Neural progenitor cell (in vitro differentiated cells): Measurements from ENCODE around the gene ASTN2. TPM values are rescaled to one million over a fixed set of nuclear protein-coding genes. Genes with fewer than 3 reads are reported as not detected.

Source experiments
- DNase-seq: peaks from one replicate; pipeline ENCODE4 v3.0.0-alpha.2; 2016; ENCODE audit warnings: low spot score
- H2AFZ ChIP-seq: fragments of 200-600 bp; sonication (generic); replicated peaks from 2 replicates; pipeline ENCODE4 v1.6.1; 2016; ENCODE audit warnings: antibody characterized with exemption
- H3F3A ChIP-seq: fragments of 200-600 bp; sonication (generic); 2 replicates; pipeline ENCODE4 v1.6.1; 2016; ENCODE audit warnings: antibody characterized with exemption, low read depth
- H3K27ac ChIP-seq: fragments of 200-600 bp; sonication (generic); 2 replicates; pipeline ENCODE4 v1.5.1; 2016; ENCODE audit warnings: mild to moderate bottlenecking
- H3K27me3 ChIP-seq: fragments of 200-600 bp; sonication (generic); 2 replicates; pipeline ENCODE4 v1.6.1; 2016; ENCODE audit warnings: mild to moderate bottlenecking, moderate library complexity
- H3K36me3 ChIP-seq: fragments of 200-600 bp; sonication (generic); 2 replicates; pipeline ENCODE4 v1.5.1; 2016
- H3K4me1 ChIP-seq: fragments of 200-600 bp; sonication (generic); 2 replicates; pipeline ENCODE4 v1.6.1; 2016; ENCODE audit warnings: mixed run types
- H3K4me2 ChIP-seq: fragments of 200-600 bp; sonication (generic); 2 replicates; pipeline ENCODE4 v1.6.1; 2016
- H3K4me3 ChIP-seq: fragments of 200-600 bp; sonication (generic); 2 replicates; pipeline ENCODE4 v1.5.1; 2016
- H3K79me2 ChIP-seq: fragments of 200-600 bp; sonication (generic); 2 replicates; pipeline ENCODE4 v1.6.1; 2016; ENCODE audit warnings: low read depth
- H3K9ac ChIP-seq: fragments of 200-600 bp; sonication (generic); 2 replicates; pipeline ENCODE4 v1.6.1; 2016
- H3K9me3 ChIP-seq: fragments of 200-600 bp; sonication (generic); 2 replicates; pipeline ENCODE4 v1.5.1; 2016; ENCODE audit warnings: low read depth
- H4K20me1 ChIP-seq: fragments of 200-600 bp; sonication (generic); 2 replicates; pipeline ENCODE4 v1.6.1; 2016; ENCODE audit warnings: low read depth
- H3K27ac Mint-ChIP-seq: 3 replicates; pipeline ENCODE4 v1.8.0; 2021; ENCODE audit warnings: mixed read lengths
- H3K27me3 Mint-ChIP-seq: 2 replicates; pipeline ENCODE4 v1.8.0; 2022; ENCODE audit warnings: low read depth, mild to moderate bottlenecking, inconsistent platforms, moderate library complexity, mixed read lengths; ENCODE audit not compliant: insufficient read depth
- H3K36me3 Mint-ChIP-seq: 3 replicates; pipeline ENCODE4 v1.8.0; 2021; ENCODE audit warnings: mixed read lengths
- H3K4me1 Mint-ChIP-seq: 3 replicates; pipeline ENCODE4 v1.8.0; 2021; ENCODE audit warnings: mixed read lengths
- H3K4me3 Mint-ChIP-seq: 3 replicates; pipeline ENCODE4 v1.8.0; 2021; ENCODE audit warnings: mild to moderate bottlenecking, moderate library complexity, mixed read lengths
- H3K9me3 Mint-ChIP-seq: 3 replicates; pipeline ENCODE4 v1.8.0; 2020; ENCODE audit warnings: mixed read lengths
- CTCF ChIP-seq: fragments of 200-600 bp; sonication (generic); IDR thresholded peaks from 2 replicates; pipeline ENCODE4 v1.5.1; 2017; ENCODE audit warnings: antibody characterized with exemption, mild to moderate bottlenecking
- EZH2 ChIP-seq: fragments of 200-600 bp; sonication (generic); IDR thresholded peaks from 2 replicates; pipeline ENCODE4 v1.6.1; 2017; ENCODE audit warnings: antibody characterized with exemption, mild to moderate bottlenecking, moderate library complexity
- EZH2phosphoT487 ChIP-seq: fragments of 200-600 bp; sonication (generic); IDR thresholded peaks from 2 replicates; pipeline ENCODE4 v1.6.1; 2017; ENCODE audit warnings: antibody characterized with exemption
- total RNA-seq: library from RNA; depleted of rRNA; stranded (reverse); fragments of >200 nt; gene quantifications from 2 replicates; pipeline ENCODE4 v1.2.3, GENCODE V29; 2015; ENCODE audit warnings: low replicate concordance

Gene ASTN2
- total RNA-seq, 1 donor from 2014 or later = 8.0 TPM

- no peak for TF ChIP-seq EZH2
- no peak for TF ChIP-seq CTCF
- TF ChIP-seq EZH2phosphoT487 = no peak
- Histone ChIP-seq H3F3A (no peaks in the 10 kb centered on the region), H3K4me1 (no peaks in the 10 kb centered on the region), H3K27me3 (no peaks in the 10 kb centered on the region), H3K4me3 (no peak overlapping the region), H2AFZ (no peak overlapping the region), H3K9ac (no peak overlapping the region), H4K20me1 (no peaks in the 10 kb centered on the region), H3K36me3 (no peaks in the 10 kb centered on the region), H3K79me2 (no peaks in the 10 kb centered on the region), H3K9me3 (no peaks in the 10 kb centered on the region), H3K4me2 (no peak overlapping the region), H3K27ac (no peak overlapping the region)
- H3K27ac Mint-ChIP-seq = no peak overlapping the region
- no peaks in the 10 kb centered on the region for H3K27me3 Mint-ChIP-seq
- DNase-seq = no peak
- peaks cover 3% of the 10 kb centered on the region for H3K4me1 Mint-ChIP-seq
- no peaks in the 10 kb centered on the region for H3K9me3 Mint-ChIP-seq
- H3K4me3 Mint-ChIP-seq = no peak overlapping the region
- H3K36me3 Mint-ChIP-seq = no peaks in the 10 kb centered on the region
These were observed 867.0 kb downstream of the ASTN2 start for GRCh38 chr9:116547729-116548426.

- Mint-ChIP-seq H3K4me3 (no peak overlapping the region), H3K36me3 (no peaks in the 10 kb centered on the region), H3K27ac (no peak overlapping the region), H3K4me1 (peaks cover 3% of the 10 kb centered on the region), H3K27me3 (no peaks in the 10 kb centered on the region), H3K9me3 (no peaks in the 10 kb centered on the region)
- Histone ChIP-seq H3K4me1 (no peaks in the 10 kb centered on the region), H3K4me2 (no peak overlapping the region), H3K27ac (no peak overlapping the region), H3K79me2 (no peaks in the 10 kb centered on the region), H3F3A (no peaks in the 10 kb centered on the region), H2AFZ (no peak overlapping the region), H3K36me3 (no peaks in the 10 kb centered on the region), H3K27me3 (no peaks in the 10 kb centered on the region), H4K20me1 (no peaks in the 10 kb centered on the region), H3K4me3 (no peak overlapping the region), H3K9me3 (no peaks in the 10 kb centered on the region), H3K9ac (no peak overlapping the region)
- no peak for DNase-seq
- no peak for TF ChIP-seq CTCF
- no peak for TF ChIP-seq EZH2phosphoT487
- no peak for TF ChIP-seq EZH2
These were observed 867.9 kb downstream of the ASTN2 start for GRCh38 chr9:116546711-116547581.

GRCh38 chr9:116544896-116545295 lies 870.0 kb downstream of the ASTN2 start:
- Histone ChIP-seq H3K9me3 (no peaks in the 10 kb centered on the region), H3K27me3 (no peaks in the 10 kb centered on the region), H3K4me2 (no peak overlapping the region), H3F3A (no peaks in the 10 kb centered on the region), H3K4me3 (no peak overlapping the region), H3K9ac (no peak overlapping the region), H3K27ac (no peak overlapping the region), H3K36me3 (no peaks in the 10 kb centered on the region), H3K79me2 (no peaks in the 10 kb centered on the region), H4K20me1 (no peaks in the 10 kb centered on the region), H3K4me1 (no peaks in the 10 kb centered on the region), H2AFZ (no peak overlapping the region)
- TF ChIP-seq EZH2 (no peak), CTCF (no peak), EZH2phosphoT487 (no peak)
- H3K27ac Mint-ChIP-seq = no peak overlapping the region
- H3K27me3 Mint-ChIP-seq = no peaks in the 10 kb centered on the region
- no peaks in the 10 kb centered on the region for H3K36me3 Mint-ChIP-seq
- peaks cover 3% of the 10 kb centered on the region for H3K4me1 Mint-ChIP-seq
- no peak overlapping the region for H3K4me3 Mint-ChIP-seq
- DNase-seq = no peak
- no peaks in the 10 kb centered on the region for H3K9me3 Mint-ChIP-seq
